Measurements from ENCODE around the gene GRIK1.

The GRIK1 gene

DNA sequence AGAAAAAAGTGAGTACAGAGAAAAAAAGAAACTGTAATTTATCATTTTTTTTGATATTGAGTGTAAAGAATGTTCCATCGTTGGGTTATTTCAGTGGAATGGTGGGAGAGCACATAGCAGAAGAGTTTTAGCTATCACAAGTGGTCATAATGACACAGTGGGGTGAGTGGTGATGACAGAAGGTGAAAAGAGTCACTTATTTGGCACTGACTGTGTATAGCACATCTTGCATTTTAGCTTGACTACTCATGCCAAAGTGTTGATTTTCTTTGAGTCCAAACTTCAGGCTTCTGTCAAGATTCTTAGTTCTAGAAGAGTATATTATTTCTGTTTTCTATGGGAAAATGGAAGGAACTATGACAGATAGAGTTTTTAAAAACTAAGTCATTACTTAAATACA lies 261.2 kb downstream of the GRIK1 start:
- no peak overlapping the region for H3K27ac ChIP-seq (ENCODE audit: extremely low read depth, low read depth, low read length)
- CTCF ChIA-PET: no interaction called here
- H3K4me3 ChIP-seq (ENCODE audit: low read depth, low read length): no peak overlapping the region
- POLR2A ChIA-PET: no interaction called here
- TF ChIP-seq, protein P1, sequence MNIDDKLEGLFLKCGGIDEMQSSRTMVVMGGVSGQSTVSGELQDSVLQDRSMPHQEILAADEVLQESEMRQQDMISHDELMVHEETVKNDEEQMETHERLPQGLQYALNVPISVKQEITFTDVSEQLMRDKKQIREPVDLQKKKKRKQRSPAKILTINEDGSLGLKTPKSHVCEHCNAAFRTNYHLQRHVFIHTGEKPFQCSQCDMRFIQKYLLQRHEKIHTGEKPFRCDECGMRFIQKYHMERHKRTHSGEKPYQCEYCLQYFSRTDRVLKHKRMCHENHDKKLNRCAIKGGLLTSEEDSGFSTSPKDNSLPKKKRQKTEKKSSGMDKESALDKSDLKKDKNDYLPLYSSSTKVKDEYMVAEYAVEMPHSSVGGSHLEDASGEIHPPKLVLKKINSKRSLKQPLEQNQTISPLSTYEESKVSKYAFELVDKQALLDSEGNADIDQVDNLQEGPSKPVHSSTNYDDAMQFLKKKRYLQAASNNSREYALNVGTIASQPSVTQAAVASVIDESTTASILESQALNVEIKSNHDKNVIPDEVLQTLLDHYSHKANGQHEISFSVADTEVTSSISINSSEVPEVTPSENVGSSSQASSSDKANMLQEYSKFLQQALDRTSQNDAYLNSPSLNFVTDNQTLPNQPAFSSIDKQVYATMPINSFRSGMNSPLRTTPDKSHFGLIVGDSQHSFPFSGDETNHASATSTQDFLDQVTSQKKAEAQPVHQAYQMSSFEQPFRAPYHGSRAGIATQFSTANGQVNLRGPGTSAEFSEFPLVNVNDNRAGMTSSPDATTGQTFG (tag by site-specific recombination; IDR thresholded peaks at IDR 0.05; ENCODE audit: borderline replicate concordance): no peak
- no peak for TF ChIP-seq SETDB1 (IDR thresholded peaks at IDR 0.05; ENCODE audit: insufficient read length, low read length)
- no peak for TF ChIP-seq SALL2 (tag by site-specific recombination; IDR thresholded peaks at IDR 0.05; ENCODE audit: borderline replicate concordance)
- no peak for TF ChIP-seq ZNF777 (tag by site-specific recombination; IDR thresholded peaks at IDR 0.05; ENCODE audit: borderline replicate concordance)
- no peak for TF ChIP-seq ZNF626 (tag by site-specific recombination; IDR thresholded peaks at IDR 0.05)
- H3K4me1 ChIP-seq (ENCODE audit: control insufficient read depth, insufficient read depth, low read length): no peaks in the 10 kb centered on the region
- no peaks in the 10 kb centered on the region for H3K9me3 ChIP-seq (ENCODE audit: control insufficient read depth, insufficient read depth, low read depth, low read length)
- no peaks in the 10 kb centered on the region for H3K36me3 ChIP-seq (ENCODE audit: control insufficient read depth in 2 of 2, insufficient read depth in 1 of 2, low read length in 2 of 2)

DNA sequence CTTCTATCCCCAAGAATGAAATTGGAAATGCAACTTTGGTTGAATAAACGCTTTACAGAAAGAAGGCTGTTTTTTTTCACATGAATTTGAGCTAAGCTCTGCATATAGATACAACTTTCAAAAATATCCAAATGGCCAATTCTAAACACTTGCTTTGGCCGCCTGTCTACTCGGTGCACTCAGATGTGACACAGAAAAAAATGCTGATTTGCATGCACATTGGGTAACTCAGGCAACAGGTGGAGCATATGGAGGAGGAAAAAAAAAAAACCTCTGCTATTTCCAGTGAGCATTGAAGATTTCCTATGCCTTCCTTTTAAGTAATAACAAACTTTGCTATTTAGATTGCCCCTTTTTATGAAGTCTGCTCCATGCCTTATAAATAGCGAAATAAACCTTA lies 262.5 kb downstream of the GRIK1 start:
- CTCF ChIA-PET: no interaction called here
- Histone ChIP-seq H3K36me3 (ENCODE audit: control insufficient read depth in 2 of 2, insufficient read depth in 1 of 2, low read length in 2 of 2) (no peaks in the 10 kb centered on the region), H3K27ac (ENCODE audit: extremely low read depth, low read depth, low read length) (no peak overlapping the region), H3K4me3 (ENCODE audit: low read depth, low read length) (no peak overlapping the region), H3K9me3 (ENCODE audit: control insufficient read depth, insufficient read depth, low read depth, low read length) (no peaks in the 10 kb centered on the region), H3K4me1 (ENCODE audit: control insufficient read depth, insufficient read depth, low read length) (no peaks in the 10 kb centered on the region)
- no peak for TF ChIP-seq ZNF837 (tag by site-specific recombination; IDR thresholded peaks at IDR 0.05)
- peak; percentile 40; the same call in 1 of the 2 replicates for TF ChIP-seq SCRT2 (tag by site-specific recombination; IDR thresholded peaks at IDR 0.05)
- POLR2A ChIA-PET: no interaction called here

DNA sequence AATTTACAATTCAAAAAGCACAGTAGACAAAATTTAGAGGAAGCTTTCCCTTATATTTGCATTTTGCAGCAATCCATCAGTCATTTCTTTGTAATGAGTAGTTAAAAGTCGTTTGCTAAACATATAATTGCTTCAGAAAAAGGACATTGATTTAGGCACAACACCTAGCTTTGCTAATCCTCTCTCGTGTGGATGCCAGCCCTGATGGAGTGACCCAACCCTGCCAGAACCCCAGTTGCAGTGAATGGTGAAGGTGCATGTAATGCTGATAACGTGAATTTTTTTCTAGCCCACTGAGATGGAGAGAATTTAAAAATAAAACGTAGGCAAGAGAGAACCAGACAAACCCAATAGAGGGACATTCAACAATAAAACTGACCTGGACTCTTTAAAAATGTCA lies 263.4 kb downstream of the GRIK1 start:
- POLR2A ChIA-PET: no interaction called here
- no peaks in the 10 kb centered on the region for H3K36me3 ChIP-seq (ENCODE audit: control insufficient read depth in 2 of 2, insufficient read depth in 1 of 2, low read length in 2 of 2)
- TF ChIP-seq ZNF146 (tag by site-specific recombination; IDR thresholded peaks at IDR 0.05) (no peak), ZXDB (tag by site-specific recombination; IDR thresholded peaks at IDR 0.05) (no peak), ZNF155 (tag by site-specific recombination; IDR thresholded peaks at IDR 0.05) (no peak), ZNF23 (tag by site-specific recombination; IDR thresholded peaks at IDR 0.05; ENCODE audit: borderline replicate concordance) (no peak), ZNF114 (tag by site-specific recombination; IDR thresholded peaks at IDR 0.05) (no peak), MZF1 (tag by site-specific recombination; IDR thresholded peaks at IDR 0.05; ENCODE audit: borderline replicate concordance) (no peak), ZSCAN16 (tag by site-specific recombination; IDR thresholded peaks at IDR 0.05) (no peak), ZFP41 (tag by site-specific recombination; IDR thresholded peaks at IDR 0.05; ENCODE audit: borderline replicate concordance) (no peak), GLIS1 (tag by site-specific recombination; IDR thresholded peaks at IDR 0.05) (no peak), ZNF324 (tag by site-specific recombination; IDR thresholded peaks at IDR 0.05) (no peak), ZNF510 (tag by site-specific recombination; IDR thresholded peaks at IDR 0.05; ENCODE audit: insufficient replicate concordance) (no peak)
- TF ChIP-seq, protein P2, sequence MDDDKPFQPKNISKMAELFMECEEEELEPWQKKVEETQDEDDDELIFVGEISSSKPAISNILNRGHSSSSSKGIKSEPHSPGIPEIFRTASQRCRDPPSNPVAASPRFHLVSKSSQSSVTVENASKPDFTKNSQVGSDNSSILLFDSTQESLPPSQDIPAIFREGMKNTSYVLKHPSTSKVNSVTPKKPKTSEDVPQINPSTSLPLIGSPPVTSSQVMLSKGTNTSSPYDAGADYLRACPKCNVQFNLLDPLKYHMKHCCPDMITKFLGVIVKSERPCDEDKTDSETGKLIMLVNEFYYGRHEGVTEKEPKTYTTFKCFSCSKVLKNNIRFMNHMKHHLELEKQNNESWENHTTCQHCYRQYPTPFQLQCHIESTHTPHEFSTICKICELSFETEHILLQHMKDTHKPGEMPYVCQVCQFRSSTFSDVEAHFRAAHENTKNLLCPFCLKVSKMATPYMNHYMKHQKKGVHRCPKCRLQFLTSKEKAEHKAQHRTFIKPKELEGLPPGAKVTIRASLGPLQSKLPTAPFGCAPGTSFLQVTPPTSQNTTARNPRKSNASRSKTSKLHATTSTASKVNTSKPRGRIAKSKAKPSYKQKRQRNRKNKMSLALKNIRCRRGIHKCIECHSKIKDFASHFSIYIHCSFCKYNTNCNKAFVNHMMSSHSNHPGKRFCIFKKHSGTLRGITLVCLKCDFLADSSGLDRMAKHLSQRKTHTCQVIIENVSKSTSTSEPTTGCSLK (tag by site-specific recombination; IDR thresholded peaks at IDR 0.05): no peak
- no peaks in the 10 kb centered on the region for H3K9me3 ChIP-seq (ENCODE audit: control insufficient read depth, insufficient read depth, low read depth, low read length)
- H3K4me3 ChIP-seq (ENCODE audit: low read depth, low read length): no peak overlapping the region
- no peaks in the 10 kb centered on the region for H3K4me1 ChIP-seq (ENCODE audit: control insufficient read depth, insufficient read depth, low read length)
- CTCF ChIA-PET: interaction anchor here (0.6 kb wide), 1 partner anchor 931 kb away, joined by 3 read pairs; no protein-coding TSS in a partner anchor
- H3K27ac ChIP-seq (ENCODE audit: extremely low read depth, low read depth, low read length): no peak overlapping the region
